Right ventricle myocardium superior (tissue), 1 donor: ENCODE measurements around the gene RAB14. TPM values are rescaled to one million over a fixed set of nuclear protein-coding genes. Genes with fewer than 3 reads are reported as not detected.

Source experiments
- ATAC-seq: fragments of 200-7000 bp; cut with Tn5 transposase; one replicate; pipeline ENCODE4 v1.9.1; 2020; ENCODE audit warnings: mild to moderate bottlenecking; ENCODE audit not compliant: poor library complexity
- DNase-seq: peaks from one replicate; pipeline ENCODE4 v3.0.0-alpha.2; 2020
- intact Hi-C: fragments of 100-400 bp; cut with DNase I; formaldehyde crosslinking; loops from one replicate; pipeline ENCODE4 v1.11.2; 2022
- long read RNA-seq: library from polyadenylated mRNA; unstranded; transcript quantifications from one replicate; pipeline ENCODE4 v2.0.0, GENCODE V29; 2021
- total RNA-seq: library from RNA; stranded (reverse); fragmentation: NEBNext Ultra II Directional; extraction: Animal tissue kit (Norgen Biotek cat#: 25700); gene quantifications from one replicate; pipeline ENCODE4 v1.2.1, GENCODE V29; 2021
- donor health status: DM: no; HTN: yes; CAD: no; lungs with severe emphysema.

The RAB14 gene
- 53.3 TPM for total RNA-seq
- long read RNA-seq, full-length matches to known transcripts: 178 of 201 reads
- long read RNA-seq, partial matches to known transcripts: 2 of 201 reads
- long read RNA-seq, other reads (novel, unspliced or antisense): 21 of 201 reads

DNA sequence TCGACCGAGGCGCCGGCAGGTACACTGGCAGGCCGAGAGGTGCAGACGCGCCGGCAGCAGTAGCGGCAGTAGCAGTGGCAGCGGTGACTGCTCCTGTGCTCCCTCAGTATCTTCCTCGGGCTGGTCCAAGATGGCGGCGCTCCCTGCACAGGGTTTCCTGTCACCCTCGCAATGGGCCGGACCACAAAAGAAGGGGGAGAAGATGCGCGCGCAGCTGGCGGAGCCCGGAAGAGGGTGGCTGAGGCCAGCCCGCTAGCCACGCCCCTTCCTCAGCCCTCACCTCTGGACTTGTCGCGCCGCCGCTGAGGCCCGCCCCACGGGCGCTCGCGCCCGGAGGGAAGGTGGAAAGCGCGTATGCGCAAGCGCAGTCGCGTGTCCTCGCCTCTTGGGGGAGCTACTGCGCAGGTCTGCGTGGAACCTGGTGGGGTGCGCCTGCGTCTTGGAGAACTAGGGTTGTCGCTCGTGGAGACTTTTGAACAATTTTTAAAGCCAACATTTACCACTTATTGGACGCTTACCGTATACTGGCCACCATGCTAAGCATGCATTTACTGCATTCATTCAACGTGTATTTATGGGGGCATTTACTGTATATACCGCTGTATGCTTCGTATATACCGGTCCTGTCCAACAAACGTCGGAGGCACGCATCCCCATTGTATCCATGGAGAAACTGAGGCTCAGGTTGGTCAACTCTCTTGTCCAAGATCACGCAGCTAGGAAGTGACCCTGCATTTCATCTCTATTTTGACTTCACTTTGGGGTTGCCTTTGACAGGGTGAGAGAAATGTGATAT, at the start of gene RAB14:
Gene RAB14, minus strand, starts transcription at position 132 of the 796 bp plus-strand sequence. CDS start 8,457 bp downstream, outside the sequence.
- DNase-seq (peak; percentile 100), ATAC-seq (peak; percentile 96)
- intact Hi-C loops: no loop called here

DNA sequence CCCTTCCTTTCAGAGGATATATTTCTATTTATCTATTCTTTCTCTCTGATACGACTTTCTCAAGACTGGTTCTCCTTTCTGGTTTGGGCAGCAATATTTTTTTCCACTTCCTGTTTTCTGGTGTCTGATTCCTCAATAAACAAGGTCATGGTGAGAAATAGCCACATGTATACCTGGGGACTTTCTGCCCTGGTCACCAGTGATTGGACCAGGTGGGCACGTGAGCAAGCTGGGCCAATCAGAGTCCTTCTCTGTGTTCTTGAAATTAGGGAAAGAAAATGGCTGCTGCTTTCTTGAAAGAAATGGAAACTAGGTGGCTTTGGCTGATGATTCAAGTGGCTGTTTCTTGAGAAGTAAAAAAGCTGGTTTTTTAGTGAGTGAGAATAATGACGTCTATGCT, 47.9 kb upstream of the RAB14 start:
- no peak for ATAC-seq
- DNase-seq: no peak
- intact Hi-C loops: no loop called here

DNA sequence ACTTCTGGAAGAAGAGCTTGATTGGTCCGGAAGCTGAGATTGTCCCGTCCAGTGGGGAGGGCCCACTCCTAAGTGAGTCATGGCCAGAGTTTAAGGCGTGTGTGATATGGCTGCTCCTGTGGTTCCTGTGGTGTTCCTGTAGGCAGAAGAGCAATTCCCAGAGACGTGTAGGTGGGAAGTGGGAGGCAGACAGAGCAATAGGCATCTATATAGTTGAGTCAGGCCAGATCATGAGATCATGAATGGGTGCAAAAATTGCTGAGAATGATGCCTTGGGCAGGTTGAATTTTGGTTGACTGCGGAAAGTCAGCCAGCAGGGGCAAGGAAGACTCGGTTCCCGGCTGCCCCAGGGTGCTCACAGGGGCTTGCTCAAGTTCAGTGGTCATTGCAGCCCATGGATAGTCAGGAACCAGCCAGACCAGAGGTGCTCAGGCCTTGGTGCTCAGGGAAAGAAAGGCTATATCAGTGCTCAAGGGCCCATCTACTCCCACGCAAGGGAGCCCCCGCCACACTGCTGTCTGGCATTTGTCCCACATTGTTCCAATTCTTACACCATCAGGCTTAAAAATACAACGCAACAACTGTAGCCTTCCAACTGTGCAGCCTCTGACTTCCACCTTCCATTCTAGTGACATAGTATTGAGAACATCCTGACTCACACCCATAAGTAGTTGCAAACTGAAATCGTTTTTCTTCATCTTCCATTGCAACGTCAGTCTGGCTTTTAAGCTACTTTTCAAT, 45.3 kb upstream of the RAB14 start:
- peak; percentile 19 for ATAC-seq
- intact Hi-C loops: no loop called here
- DNase-seq: no peak

DNA sequence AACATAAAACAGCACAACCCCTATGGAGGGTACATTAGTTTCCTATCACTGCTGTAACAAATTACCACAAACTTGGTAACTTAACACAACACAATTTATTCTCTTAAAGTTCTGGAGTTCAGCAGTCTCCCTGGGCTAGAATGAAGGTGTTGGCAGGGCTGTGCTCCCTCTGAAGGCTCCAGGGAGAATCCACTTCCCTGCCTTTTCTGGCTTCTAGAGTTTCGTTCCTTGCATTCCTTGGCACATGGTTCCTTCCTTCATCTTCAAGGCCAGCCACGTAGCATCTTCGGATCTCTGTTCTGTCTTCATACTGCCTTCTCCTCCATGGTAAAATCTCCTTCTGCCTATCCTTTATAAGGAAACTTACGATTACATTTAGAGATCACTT, 41.3 kb upstream of the RAB14 start:
- intact Hi-C loops: no loop called here
- peak; percentile 67 for ATAC-seq
- no peak for DNase-seq

DNA sequence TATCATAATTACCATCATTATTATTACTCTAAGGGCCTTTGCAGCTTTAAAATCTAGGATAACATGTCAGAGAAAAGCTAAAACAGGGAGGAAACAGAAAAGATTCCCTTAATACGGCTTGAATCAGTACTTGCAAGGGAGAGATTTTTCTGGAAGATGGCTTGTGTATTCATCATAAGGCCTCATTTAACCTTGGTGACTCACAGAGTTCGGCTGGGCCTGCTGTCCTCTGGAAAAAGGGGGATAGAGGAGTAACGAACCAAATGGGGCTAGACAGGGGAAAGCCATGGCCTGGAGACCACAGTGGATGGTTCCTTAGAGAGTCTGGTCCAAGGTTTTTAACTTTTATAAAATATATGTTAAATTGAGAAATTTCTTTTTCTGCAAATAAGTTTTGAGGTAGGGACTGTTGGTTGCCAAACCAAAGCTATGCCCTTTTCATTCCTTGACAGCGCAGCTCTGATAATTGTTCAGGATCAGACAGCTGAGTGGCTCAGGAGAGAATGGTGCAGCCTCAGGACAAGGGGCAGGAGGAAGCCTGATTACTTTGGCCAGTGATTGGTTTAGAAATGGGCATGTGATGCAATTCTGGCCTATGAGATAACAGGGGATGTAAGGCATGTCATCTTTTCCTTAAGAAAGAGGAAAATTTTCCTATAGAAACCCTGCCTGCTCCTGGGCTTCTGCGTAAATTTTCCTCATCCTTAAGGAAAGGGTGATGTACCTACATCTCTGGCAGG, 40.7 kb upstream of the RAB14 start:
- ATAC-seq (peak; percentile 74), DNase-seq (no peak)
- intact Hi-C loops: no loop called here

DNA sequence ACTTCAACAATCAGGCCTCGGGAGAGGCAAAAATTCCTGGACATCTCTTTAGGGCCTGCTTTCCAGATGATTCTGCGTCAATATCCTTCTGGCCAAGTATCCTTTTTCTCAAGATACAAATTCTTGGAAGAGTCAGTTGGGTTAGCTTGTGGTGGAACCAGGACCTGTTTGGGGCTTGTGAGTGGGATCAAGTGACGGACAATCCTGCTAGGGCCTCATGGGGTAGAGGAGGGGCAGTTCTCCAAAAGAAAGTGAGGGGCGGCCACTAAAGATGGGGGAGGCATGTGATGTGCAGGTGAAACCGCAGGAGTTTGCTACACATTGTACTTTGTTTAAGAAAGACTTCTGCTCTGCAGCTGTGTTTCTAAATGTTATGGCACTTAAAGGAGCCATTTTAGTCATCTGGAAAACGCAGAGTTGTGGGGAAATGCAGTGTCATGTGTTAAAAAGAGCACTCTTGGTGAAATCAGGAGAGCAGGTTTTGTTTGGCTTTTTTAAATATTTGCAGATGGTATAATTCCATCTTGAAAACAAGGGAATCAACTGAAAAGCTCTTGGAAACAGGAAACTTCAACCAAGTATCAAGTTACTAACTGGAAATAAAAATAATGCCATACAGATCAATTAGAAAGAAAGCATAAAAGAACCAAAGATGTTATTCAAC, 38.9 kb upstream of the RAB14 start:
- intact Hi-C loops: no loop called here
- DNase-seq (no peak), ATAC-seq (peak; percentile 32)

DNA sequence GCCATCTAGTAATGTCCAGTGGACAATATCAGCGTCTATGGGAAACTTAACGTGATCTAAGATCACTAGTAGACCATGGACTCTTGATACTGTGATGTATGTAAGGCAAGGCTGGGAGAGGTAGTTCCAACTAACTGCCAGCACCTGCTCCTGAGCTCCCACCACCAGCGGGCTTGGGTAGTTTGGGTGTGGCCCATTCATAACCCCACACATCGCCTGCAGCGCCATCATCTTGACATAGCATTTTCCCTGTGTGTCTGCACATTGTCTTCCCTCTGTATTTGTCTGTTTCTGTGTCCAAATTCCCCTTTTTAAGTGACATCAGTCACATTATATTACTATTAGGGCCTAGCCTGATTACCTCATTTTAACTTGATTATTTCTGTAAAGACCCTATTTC, 38.2 kb upstream of the RAB14 start:
- ATAC-seq: no peak
- DNase-seq: no peak
- intact Hi-C loops: no loop called here

DNA sequence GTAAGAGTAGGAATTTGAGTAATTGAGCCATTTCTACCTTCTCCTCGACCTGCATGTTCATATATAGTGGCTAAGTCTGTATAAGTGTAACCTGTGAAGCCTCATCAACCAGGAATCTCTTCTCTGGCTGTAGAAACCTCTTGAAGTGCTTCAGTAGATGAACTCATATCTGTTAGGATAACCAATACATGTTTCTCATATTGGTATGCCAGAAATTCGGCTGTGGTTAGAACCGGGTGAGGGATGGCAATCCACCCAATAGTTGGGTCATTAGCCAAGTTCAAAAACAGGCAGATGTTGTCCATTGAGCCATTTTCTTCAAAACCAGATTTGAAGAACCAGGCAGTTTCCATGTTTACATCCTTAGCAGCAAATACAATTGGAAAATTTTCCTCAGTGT, 37.4 kb upstream of the RAB14 start:
- ATAC-seq: no peak
- intact Hi-C loops: no loop called here
- no peak for DNase-seq

DNA sequence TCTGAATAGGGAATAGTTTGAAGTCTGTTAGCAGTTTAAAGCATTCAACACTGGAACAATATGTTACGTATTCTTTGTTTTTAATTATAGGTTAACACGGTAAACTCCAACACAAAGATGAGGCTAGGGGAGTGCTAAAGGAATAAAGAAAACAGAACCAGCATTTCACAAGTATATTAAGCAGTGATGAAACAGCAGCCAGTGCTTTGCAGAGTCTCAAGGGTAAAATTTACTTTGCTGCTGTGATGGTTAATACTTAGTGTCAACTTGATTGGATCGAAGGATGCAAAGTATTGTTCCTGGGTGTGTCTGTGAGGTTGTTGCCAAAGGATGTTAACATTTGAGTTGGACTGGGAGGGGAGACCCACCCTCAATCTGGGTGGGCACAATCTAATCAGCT, 36.2 kb upstream of the RAB14 start:
- no peak for DNase-seq
- intact Hi-C loops: no loop called here
- no peak for ATAC-seq

DNA sequence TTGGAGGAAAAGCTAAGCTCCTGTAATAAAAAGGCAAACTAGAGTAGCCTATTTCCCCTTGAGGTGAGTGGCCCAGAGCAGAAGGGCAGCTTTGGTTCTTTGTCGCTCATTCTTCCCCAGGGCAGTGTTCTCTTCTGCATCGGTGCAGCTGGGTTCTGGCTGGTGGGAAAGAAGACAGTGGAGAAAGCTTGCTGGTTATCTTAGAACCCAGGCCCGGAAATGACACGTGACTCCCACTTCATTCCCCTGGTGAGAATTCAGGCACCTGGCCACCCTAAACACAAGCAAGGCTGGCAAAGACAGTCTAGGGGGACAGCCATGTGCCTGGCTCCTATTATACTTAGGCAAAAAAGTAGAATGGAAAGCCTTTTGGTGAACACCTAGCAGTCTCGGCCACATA, 33.8 kb upstream of the RAB14 start:
- no peak for DNase-seq
- intact Hi-C loops: no loop called here
- ATAC-seq: no peak

DNA sequence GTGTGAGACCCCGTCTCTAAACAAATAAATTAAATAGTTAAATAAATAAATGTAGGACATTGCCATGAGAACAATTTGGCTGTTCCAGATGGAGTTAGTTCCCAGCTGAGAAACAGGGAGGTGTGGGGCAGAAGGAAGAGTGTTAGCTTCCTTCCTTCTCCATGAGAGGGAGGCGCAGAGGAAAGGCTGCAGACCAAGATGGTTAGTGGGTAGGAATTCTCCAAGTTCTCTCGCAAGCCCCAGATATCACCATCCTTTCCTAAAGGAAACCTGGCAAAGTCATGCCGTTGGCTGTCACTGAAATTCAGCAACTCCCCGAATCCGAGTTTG, 33.1 kb upstream of the RAB14 start:
- ATAC-seq: no peak
- DNase-seq: no peak
- intact Hi-C loops: no loop called here

DNA sequence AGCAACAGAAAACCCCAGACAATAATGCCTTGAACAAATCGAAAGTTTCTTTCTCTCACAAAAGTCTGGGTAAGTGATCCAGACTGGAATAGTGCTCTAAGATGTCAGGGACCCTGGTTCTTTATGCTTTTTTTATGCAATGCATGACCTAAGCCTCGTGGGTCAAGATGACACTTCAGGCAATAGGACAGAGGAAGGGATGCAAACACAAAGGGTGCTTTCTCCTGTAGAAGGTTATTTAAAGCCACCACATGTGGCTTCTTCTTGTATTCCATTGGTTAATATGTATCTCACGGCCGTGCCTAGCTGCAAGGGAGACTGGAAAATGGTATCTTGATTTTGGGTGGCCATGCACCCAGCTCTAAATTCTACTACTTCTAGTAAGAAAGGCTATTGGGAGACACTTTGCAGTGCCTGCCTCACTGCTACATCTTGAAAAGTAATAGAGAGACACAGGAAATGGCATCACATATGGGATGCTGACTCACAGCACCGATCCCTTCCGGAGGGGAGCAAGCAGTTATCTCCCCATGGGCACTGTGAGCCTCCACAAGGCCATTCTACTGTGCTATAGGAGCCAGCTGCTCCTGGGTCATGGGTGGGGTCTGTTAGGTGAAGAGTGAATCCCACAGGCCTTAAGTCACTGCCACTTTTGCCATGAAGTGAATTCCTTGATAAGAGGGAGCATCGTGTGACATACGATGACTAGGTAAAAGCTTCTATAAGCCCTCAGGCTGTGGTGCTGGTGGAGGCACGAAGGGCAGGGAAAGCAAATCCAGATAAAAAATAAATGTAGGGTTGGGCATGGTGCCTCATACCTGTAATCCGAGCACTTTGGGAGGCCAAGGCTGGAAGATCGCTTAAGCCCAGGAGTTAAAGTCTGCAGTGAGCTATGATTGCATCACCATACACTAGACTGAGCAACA, 32.5 kb upstream of the RAB14 start:
- ATAC-seq (no peak), DNase-seq (no peak)
- intact Hi-C loops: no loop called here

DNA sequence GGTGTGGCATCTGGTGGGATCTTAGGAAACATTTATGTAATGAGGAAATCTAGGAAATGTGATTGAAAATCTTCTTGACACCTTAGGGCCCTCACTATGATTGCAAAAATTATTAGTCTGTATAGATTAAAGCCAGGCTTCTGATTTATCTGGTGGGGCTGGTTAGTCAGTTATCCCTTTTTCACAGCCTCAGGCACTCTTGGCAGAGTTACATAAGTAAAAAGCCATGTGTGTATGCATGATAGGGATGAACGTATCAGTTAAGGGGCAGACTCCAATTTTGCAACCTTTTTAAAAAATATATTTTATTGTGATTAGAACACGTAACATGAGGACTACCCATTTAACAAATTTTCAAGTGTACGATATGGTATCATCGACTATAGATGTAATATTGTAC, 30.6 kb upstream of the RAB14 start:
- intact Hi-C loops: no loop called here
- ATAC-seq (no peak), DNase-seq (no peak)

DNA sequence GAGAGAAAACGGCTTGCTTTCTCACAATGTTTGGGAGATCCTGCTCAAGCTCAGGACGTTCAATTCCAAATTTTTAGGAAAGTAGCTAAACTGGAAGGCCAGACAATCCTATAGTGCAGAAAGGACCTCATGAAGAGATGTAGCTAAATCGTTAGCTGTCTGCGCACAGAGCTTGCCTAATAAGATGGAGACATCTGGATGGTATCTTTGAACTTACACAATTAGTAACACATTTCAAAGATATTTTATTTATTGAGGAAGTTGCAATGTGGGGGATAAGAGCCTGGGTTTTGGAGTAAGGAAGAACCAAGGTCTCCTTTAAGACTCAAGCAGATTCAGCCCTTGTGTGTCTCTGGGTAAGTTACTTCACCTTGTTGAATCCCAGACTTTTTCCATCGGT, 28.6 kb upstream of the RAB14 start:
- intact Hi-C loops: no loop called here
- ATAC-seq: no peak
- no peak for DNase-seq

DNA sequence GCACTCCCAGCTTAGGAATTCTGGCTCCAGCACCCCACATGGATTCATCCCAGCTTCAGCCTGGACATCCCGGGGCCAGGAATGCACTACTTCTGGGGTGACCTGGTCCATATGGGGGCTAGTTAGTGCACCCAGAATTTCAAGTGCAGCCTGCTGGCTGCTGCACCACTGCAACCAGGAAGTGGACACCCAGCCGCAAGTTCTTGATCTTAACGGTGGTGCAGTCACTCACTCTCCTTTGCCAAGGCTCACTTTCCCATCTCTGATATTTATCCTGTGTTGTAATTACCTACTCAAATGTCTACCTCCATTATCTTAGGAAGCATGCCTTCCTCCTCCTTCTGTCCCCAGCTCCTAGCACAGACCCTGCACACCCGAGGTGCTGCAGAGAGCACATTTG, 26.2 kb upstream of the RAB14 start:
- intact Hi-C loops: no loop called here
- DNase-seq: no peak

DNA sequence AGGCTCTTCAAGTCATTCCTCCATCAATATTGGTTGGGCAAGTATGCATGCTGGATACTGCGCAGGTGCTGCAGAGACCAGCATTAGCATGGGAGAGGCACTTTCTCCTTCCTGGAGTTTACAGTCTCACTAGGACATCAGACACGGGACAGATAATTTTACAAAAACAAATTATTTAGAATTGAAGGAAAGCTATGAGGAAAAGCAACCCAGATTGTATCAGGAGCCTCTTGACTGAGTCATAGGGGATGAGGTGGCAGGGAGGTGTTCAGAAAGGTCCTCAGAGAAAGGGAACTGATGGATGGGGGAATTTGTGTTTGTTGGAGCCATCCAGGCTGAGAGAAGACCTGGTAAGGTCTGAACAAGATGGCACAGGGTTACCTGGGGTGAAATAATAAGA, 24.5 kb upstream of the RAB14 start:
- no peak for DNase-seq
- ATAC-seq: no peak
- intact Hi-C loops: no loop called here

More for the DNA sequence above, 26.2 kb upstream of the RAB14 start:
- ATAC-seq: no peak

DNA sequence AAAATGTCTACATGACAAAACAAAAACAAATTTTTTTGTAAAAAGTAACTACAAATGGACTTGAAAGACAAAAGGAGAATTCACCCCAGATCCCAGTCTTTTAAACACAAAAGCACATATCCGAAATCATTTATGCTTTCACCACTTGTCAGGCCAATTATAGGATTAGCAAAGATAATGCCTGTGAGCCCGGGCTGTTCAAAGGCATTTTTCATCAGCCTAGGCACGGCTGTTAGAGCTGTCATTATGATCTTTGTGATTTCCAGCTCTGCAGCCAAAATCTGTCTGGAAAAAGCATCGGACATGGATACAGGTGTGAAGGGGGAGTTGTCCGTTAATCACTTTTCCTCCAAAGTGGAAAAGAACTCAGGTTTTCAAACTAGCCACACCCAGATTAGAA, 23.6 kb upstream of the RAB14 start:
- intact Hi-C loops: no loop called here
- no peak for ATAC-seq
- DNase-seq: no peak

DNA sequence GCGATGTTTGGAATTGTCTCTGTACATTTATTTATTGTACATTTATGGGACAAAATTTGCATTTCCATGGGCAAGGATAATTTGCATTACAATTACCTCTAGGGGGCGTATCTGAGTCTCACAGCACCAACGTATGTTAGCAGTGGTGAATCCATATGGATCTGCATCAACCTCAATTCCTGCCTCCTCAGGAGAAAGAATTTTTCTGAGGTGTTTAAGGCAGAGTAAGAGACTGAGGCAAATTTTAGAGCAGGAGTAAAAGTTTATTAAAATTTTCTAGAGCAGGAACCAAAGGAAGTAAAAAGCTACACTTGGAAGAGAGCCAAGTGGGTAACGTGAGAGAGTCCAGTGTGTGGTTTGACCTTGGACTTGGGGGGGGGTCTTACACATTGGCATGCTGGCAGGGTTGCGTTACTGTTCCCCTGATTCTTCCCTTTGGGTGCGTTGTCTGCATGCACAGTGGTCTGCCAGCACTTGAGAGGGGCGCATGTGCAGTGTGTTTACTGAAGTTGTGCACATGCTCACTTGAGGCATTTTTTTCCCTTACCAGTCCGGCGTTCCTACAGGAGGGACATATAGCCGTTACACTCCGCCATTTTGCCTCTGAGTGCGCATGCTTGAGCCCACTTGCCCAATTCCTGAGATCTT, 21.0 kb upstream of the RAB14 start:
- intact Hi-C loops: no loop called here
- no peak for ATAC-seq
- no peak for DNase-seq
